Hepatic stellate cell (primary cell): ENCODE data around the gene EXOC4.
A peak's percentile ranks its signal among the peaks of the same experiment; 100 is the strongest.
"Not testable (repeated sequence)": the region's sequence is repeated elsewhere in the genome, so short reads cannot be mapped to it uniquely, and the experiment has no call there.

Source experiments
- DNase-seq: peaks from one replicate; pipeline ENCODE4 v3.0.0; 2011; ENCODE audit warnings: low spot score

The EXOC4 gene

GRCh38 chr7:133625046-133625445 is 372.2 kb downstream of the EXOC4 start:
- DNase-seq, result no peak

GRCh38 chr7:133629701-133630100 is 376.8 kb downstream of the EXOC4 start:
- DNase-seq, result no peak

- peak; percentile 9 for DNase-seq
Measured at GRCh38 chr7:133633055-133633454, 380.2 kb downstream of the EXOC4 start.

GRCh38 chr7:133635541-133635940 is 382.7 kb downstream of the EXOC4 start:
- DNase-seq, result no peak

GRCh38 chr7:133638857-133639256 is 386.0 kb downstream of the EXOC4 start:
- DNase-seq, result no peak

- no peak for DNase-seq
Measured at GRCh38 chr7:133641436-133641835, 388.6 kb downstream of the EXOC4 start.

- no peak for DNase-seq
Measured at GRCh38 chr7:133642907-133643306, 390.0 kb downstream of the EXOC4 start.

GRCh38 chr7:133643652-133644051 is 390.8 kb downstream of the EXOC4 start:
- not testable (repeated sequence) for DNase-seq

- no peak for DNase-seq
Measured at GRCh38 chr7:133645884-133646391, 393.1 kb downstream of the EXOC4 start.

- DNase-seq, result no peak
Measured at GRCh38 chr7:133646472-133647315, 393.8 kb downstream of the EXOC4 start.

- DNase-seq, result no peak
Measured at GRCh38 chr7:133649593-133649992, 396.7 kb downstream of the EXOC4 start.

GRCh38 chr7:133650069-133650468 is 397.2 kb downstream of the EXOC4 start:
- DNase-seq, result no peak

GRCh38 chr7:133650487-133651300 is 397.8 kb downstream of the EXOC4 start:
- no peak for DNase-seq

GRCh38 chr7:133652547-133652946 is 399.7 kb downstream of the EXOC4 start:
- DNase-seq, result no peak

GRCh38 chr7:133654547-133654946 is 401.7 kb downstream of the EXOC4 start:
- DNase-seq, result no peak

GRCh38 chr7:133662276-133662675 is 409.4 kb downstream of the EXOC4 start:
- DNase-seq, result no peak

- DNase-seq, result no peak
Measured at GRCh38 chr7:133662830-133663229, 410.0 kb downstream of the EXOC4 start.

- DNase-seq, result no peak
Measured at GRCh38 chr7:133664528-133664927, 411.6 kb downstream of the EXOC4 start.

GRCh38 chr7:133668296-133669060 is 415.6 kb downstream of the EXOC4 start:
- no peak for DNase-seq

GRCh38 chr7:133669061-133669455 is 416.2 kb downstream of the EXOC4 start:
- DNase-seq, result no peak

- DNase-seq, result no peak
Measured at GRCh38 chr7:133670250-133670649, 417.4 kb downstream of the EXOC4 start.

GRCh38 chr7:133672866-133673265 is 420.0 kb downstream of the EXOC4 start:
- no peak for DNase-seq
